Keratinocyte (primary cell): Measurements from ENCODE around the gene MUC6. TPM values are rescaled to one million over a fixed set of nuclear protein-coding genes. Genes with fewer than 3 reads are reported as not detected.

Source experiments
- DNase-seq: peaks from one replicate; pipeline ENCODE4 v3.0.0-alpha.2; 2011; ENCODE audit warnings: low read depth, missing footprints, low spot score
- FAIRE-seq: peaks from 2 replicates; lab custom pipeline; 2011; peaks lifted over from hg19 to GRCh38; lab: Jason Lieb, UNC
- H2AFZ ChIP-seq: 2 replicates; pipeline ENCODE4 v1.6.0; 2012; ENCODE audit warnings: low read length, control low read depth, inconsistent platforms; ENCODE audit not compliant: control insufficient read depth
- H3K27ac ChIP-seq: 2 replicates; pipeline ENCODE4 v1.5.1; 2011; ENCODE audit warnings: low read length; ENCODE audit not compliant: control insufficient read depth, insufficient read depth
- H3K27me3 ChIP-seq: 3 replicates; pipeline ENCODE4 v1.6.0; 2011; ENCODE audit warnings: low read length; ENCODE audit not compliant: control insufficient read depth, insufficient read depth; ENCODE audit errors: extremely low read depth
- H3K36me3 ChIP-seq, 2 experiments: 2 replicates in 1 of 2; 3 replicates in 1 of 2; pipeline ENCODE4 v1.5.1; 2011; ENCODE audit warnings: low read length in 2 of 2, mild to moderate bottlenecking in 1 of 2; ENCODE audit not compliant: control insufficient read depth in 2 of 2, insufficient read depth in 2 of 2; ENCODE audit errors: extremely low read depth in 1 of 2
- H3K4me1 ChIP-seq: 3 replicates; pipeline ENCODE4 v1.5.1; 2011; ENCODE audit warnings: low read length; ENCODE audit not compliant: control insufficient read depth, insufficient read depth; ENCODE audit errors: extremely low read depth
- H3K4me2 ChIP-seq: 3 replicates; pipeline ENCODE4 v1.6.0; 2011; ENCODE audit warnings: low read depth, low read length; ENCODE audit not compliant: control insufficient read depth, insufficient read depth; ENCODE audit errors: extremely low read depth
- H3K4me3 ChIP-seq, 3 experiments: fragments of 200-600 bp in 1 of 3; sonication (generic) in 1 of 3; 2 replicates in 2 of 3; 3 replicates in 1 of 3; pipeline ENCODE4 v1.5.1; 2011 to 2016; ENCODE audit warnings: low read length in 3 of 3, mild to moderate bottlenecking in 3 of 3, control low read depth in 2 of 3, inconsistent platforms in 1 of 3, low read depth in 1 of 3, mixed read lengths in 1 of 3, mixed run types in 1 of 3, moderate library complexity in 1 of 3; ENCODE audit not compliant: control insufficient read depth in 2 of 3, insufficient read depth in 2 of 3; ENCODE audit errors: extremely low read depth in 1 of 3
- H3K79me2 ChIP-seq: 2 replicates; pipeline ENCODE4 v1.6.0; 2012; ENCODE audit warnings: low read length; ENCODE audit not compliant: control insufficient read depth, insufficient read depth
- H3K9ac ChIP-seq: 3 replicates; pipeline ENCODE4 v1.6.0; 2011; ENCODE audit warnings: low read length; ENCODE audit not compliant: control insufficient read depth, insufficient read depth; ENCODE audit errors: extremely low read depth
- H3K9me1 ChIP-seq: 3 replicates; pipeline ENCODE4 v1.6.0; 2011; ENCODE audit warnings: low read length; ENCODE audit not compliant: control insufficient read depth, insufficient read depth; ENCODE audit errors: extremely low read depth
- H3K9me3 ChIP-seq: 2 replicates; pipeline ENCODE4 v1.5.1; 2012; ENCODE audit warnings: low read depth, low read length; ENCODE audit not compliant: control insufficient read depth
- H4K20me1 ChIP-seq: 3 replicates; pipeline ENCODE4 v1.6.0; 2011; ENCODE audit warnings: low read length; ENCODE audit not compliant: control insufficient read depth, insufficient read depth; ENCODE audit errors: extremely low read depth
- EZH2 ChIP-seq: IDR thresholded peaks from one replicate; pipeline ENCODE4 v1.6.1; 2012; ENCODE audit warnings: inconsistent platforms, mild to moderate bottlenecking, low read length, moderate library complexity
- dilution Hi-C: fragments of 300-500 bp; cut with MboI; formaldehyde crosslinking; loops from one replicate; pipeline ENCODE4 v1.7.0; 2020; ENCODE audit warnings: low sequenced_read_pairs; ENCODE audit not compliant: extremely low pct_ligation_motif_present
- polyA plus RNA-seq, 5 experiments: library from polyadenylated mRNA; depleted of rRNA in 3 of 5; stranded (reverse) in 3 of 5; stranded (forward) in 1 of 5; unstranded in 1 of 5; fragments of >200 nt; gene quantifications; 1 replicate in 1 of 5; 2 replicates in 3 of 5; 3 replicates in 1 of 5; pipeline versions ENCODE4 v1.2.1 to v1.2.3, GENCODE V29; 2011 to 2012; ENCODE audit warnings: missing spikeins in 2 of 5, low read depth in 1 of 5, low replicate concordance in 1 of 5
- TF ChIP-seq, protein P1 (sequence below), 3 experiments: IDR thresholded peaks in 1 of 3; conservative IDR thresholded peaks in 1 of 3; optimal IDR thresholded peaks in 1 of 3; 2 replicates in 2 of 3; 3 replicates in 1 of 3; pipeline versions ENCODE3 to v1.5.1; 2011; ENCODE audit warnings: low read length in 3 of 3, mild to moderate bottlenecking in 3 of 3, moderate library complexity in 2 of 3, control low read depth in 1 of 3, inconsistent platforms in 1 of 3; ENCODE audit not compliant: insufficient read depth in 2 of 3; ENCODE audit errors: extremely low read depth in 1 of 3

The MUC6 gene
- polyA plus RNA-seq, 1 donor (not counting 4 experiments of a cell fraction or from before 2014, with no cell fraction given), result not detected

DNA sequence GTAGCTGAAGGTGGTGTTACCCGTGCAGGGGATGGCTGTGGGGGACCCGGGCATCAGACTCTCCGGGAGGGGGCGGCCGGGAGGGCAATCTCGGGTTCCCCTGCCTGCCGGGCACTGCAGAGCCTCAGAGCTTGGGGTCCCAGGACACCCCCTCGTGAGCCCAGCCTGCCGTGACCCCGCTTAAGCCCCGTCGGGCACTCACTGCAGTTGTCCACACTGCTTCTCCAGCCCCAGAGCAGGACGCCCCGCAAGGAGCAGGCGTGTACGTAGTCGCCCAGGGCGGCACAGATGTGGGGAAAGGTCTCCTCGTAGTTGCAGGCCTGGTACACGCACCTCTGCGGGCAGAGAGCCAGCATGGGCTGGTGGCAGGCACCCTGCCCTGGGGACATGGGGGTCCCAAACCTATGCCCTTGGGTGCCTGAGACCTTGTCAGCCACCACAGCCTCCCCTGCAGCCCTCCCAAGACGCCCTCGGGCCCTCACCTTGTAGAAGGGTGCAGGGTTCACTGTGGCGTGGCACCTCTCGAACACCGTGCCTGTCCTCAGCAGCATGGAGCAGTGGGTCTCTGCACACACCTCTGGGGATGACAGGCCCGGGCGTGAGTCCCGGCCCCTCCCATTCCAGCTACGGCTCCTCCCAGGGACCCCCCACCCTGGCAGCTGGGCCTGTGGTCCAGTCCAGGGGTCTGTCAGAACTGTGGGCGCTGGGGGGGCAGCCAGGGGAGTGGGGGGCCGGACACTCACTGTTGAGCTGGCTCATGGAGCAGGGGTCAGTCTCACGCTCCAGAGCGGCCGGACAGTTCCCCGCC, 8.8 kb downstream of the MUC6 start:
- no peaks in the 10 kb centered on the region for H3K79me2 ChIP-seq
- dilution Hi-C loops, result no loop called here
- no peak for DNase-seq
- H3K9me1 ChIP-seq, result no peaks in the 10 kb centered on the region
- no peak for FAIRE-seq
- peaks cover 0 to 2% of the 10 kb centered on the region in 2 experiments for H3K36me3 ChIP-seq
- peaks cover 4% of the 10 kb centered on the region for H3K27me3 ChIP-seq
- no peak overlapping the region for H3K27ac ChIP-seq
- no peak overlapping the region for H3K4me3 ChIP-seq
- H4K20me1 ChIP-seq, result no peaks in the 10 kb centered on the region
- H2AFZ ChIP-seq, result no peak overlapping the region
- no peaks in the 10 kb centered on the region for H3K4me1 ChIP-seq
- TF ChIP-seq, protein P1, sequence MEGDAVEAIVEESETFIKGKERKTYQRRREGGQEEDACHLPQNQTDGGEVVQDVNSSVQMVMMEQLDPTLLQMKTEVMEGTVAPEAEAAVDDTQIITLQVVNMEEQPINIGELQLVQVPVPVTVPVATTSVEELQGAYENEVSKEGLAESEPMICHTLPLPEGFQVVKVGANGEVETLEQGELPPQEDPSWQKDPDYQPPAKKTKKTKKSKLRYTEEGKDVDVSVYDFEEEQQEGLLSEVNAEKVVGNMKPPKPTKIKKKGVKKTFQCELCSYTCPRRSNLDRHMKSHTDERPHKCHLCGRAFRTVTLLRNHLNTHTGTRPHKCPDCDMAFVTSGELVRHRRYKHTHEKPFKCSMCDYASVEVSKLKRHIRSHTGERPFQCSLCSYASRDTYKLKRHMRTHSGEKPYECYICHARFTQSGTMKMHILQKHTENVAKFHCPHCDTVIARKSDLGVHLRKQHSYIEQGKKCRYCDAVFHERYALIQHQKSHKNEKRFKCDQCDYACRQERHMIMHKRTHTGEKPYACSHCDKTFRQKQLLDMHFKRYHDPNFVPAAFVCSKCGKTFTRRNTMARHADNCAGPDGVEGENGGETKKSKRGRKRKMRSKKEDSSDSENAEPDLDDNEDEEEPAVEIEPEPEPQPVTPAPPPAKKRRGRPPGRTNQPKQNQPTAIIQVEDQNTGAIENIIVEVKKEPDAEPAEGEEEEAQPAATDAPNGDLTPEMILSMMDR (optimal IDR thresholded peaks at IDR 0.05 in 1 of 3, IDR thresholded peaks at IDR 0.05 in 1 of 3, conservative IDR thresholded peaks at IDR 0.05 in 1 of 3; ENCODE audit: extremely low read depth in 1 of 3, insufficient read depth in 2 of 3, low read length in 3 of 3), result no peak
- no peak for TF ChIP-seq EZH2
- no peaks in the 10 kb centered on the region for H3K9me3 ChIP-seq
- H3K9ac ChIP-seq, result no peak overlapping the region
- H3K4me2 ChIP-seq, result no peak overlapping the region

DNA sequence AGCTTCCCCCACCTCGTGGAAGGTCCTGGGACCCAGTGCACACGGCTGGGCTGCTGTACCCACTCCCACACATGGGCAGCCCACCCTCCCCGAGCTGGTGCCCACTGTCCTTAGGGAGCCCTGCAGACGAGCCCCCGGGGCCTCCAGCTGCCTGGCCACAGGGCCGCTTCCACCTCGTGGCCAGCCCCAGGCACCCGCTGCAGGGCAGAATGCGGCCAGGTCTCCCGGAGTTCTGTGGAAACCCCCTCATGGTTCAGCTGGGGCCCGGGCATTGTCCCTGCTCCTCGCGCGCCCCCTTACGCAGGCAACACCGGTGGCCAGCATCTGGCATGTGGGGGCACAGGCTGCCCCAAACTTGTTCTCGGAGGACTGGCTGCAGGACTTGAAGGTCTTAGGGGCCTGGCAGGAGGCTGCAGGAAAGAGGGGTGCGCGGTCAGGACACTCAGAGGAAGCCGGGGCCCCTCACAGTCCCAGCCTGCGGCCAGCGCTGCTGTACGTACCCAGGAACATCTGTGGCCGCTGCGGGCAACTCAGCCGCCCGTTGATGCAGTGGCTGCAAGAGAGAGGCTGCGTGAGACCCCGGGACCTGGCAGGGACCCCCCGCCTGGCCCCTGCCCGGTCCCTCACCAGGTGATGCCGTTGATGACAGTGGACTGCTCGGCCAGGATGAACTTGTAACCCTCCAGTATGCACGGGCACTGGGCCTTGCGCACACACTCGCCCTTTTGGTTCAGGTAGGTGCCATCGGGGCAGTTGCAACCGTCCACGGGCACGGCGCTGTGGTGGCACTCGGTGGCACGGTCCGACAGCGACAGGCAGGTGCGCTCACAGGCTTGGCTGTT, 9.7 kb downstream of the MUC6 start:
- Histone ChIP-seq H3K79me2 (no peaks in the 10 kb centered on the region), H4K20me1 (no peaks in the 10 kb centered on the region), H3K4me3 (no peak overlapping the region), H3K27me3 (peaks cover 4% of the 10 kb centered on the region), H3K36me3 (peaks cover 0 to 2% of the 10 kb centered on the region in 2 experiments), H3K4me1 (no peaks in the 10 kb centered on the region), H3K4me2 (no peak overlapping the region), H2AFZ (no peak overlapping the region), H3K9ac (no peak overlapping the region), H3K9me3 (no peaks in the 10 kb centered on the region), H3K9me1 (no peaks in the 10 kb centered on the region), H3K27ac (no peak overlapping the region)
- dilution Hi-C loops, result no loop called here
- DNase-seq (no peak), FAIRE-seq (no peak)
- TF ChIP-seq, protein P1 (optimal IDR thresholded peaks at IDR 0.05 in 1 of 3, IDR thresholded peaks at IDR 0.05 in 1 of 3, conservative IDR thresholded peaks at IDR 0.05 in 1 of 3; ENCODE audit: extremely low read depth in 1 of 3, insufficient read depth in 2 of 3, low read length in 3 of 3), result no peak
- no peak for TF ChIP-seq EZH2
